OCI-LY3 (cell line): ENCODE measurements around the gene RNASE4.

ENCODE experiments used
- H2AFZ ChIP-seq: fragments of 200-600, 300-600 bp; shearing (Covaris generic); 2 replicates; pipeline ENCODE4 v1.6.0; 2014; ENCODE audit warnings: antibody characterized with exemption, low read depth, low read length
- H3K27ac ChIP-seq: fragments of 200-600, 300-600 bp; sonication (generic); 2 replicates; pipeline ENCODE4 v1.5.1; 2014; ENCODE audit warnings: mild to moderate bottlenecking, low read length, moderate library complexity, mixed read lengths
- H3K27me3 ChIP-seq: fragments of 200-600, 300-600 bp; sonication (generic); 2 replicates; pipeline ENCODE4 v1.6.1; 2014; ENCODE audit warnings: low read depth, low read length, mixed read lengths
- H3K36me3 ChIP-seq: fragments of 200-600, 300-600 bp; sonication (generic); replicated peaks from 2 replicates; pipeline ENCODE3; 2014; ENCODE audit warnings: low read depth, low read length, mixed read lengths
- H3K4me1 ChIP-seq: fragments of 300-600, 200-600 bp; sonication (generic); 2 replicates; pipeline ENCODE4 v1.6.1; 2014; ENCODE audit warnings: low read length, mixed read lengths
- H3K4me2 ChIP-seq: fragments of 200-600, 300-600 bp; sonication (generic); 2 replicates; pipeline ENCODE4 v1.6.1; 2014; ENCODE audit warnings: low read length, mixed read lengths
- H3K4me3 ChIP-seq: fragments of 300-600, 200-600 bp; sonication (generic); 2 replicates; pipeline ENCODE4 v1.5.1; 2014; ENCODE audit warnings: antibody characterized with exemption, mild to moderate bottlenecking, low read length, moderate library complexity
- H3K79me2 ChIP-seq: fragments of 300-600, 200-600 bp; shearing (Covaris generic); 2 replicates; pipeline ENCODE4 v1.6.1; 2014; ENCODE audit warnings: mild to moderate bottlenecking, low read length, mixed read lengths
- H3K9ac ChIP-seq: fragments of 300-600, 200-600 bp; shearing (Covaris generic); 2 replicates; pipeline ENCODE4 v1.6.0; 2014; ENCODE audit warnings: mild to moderate bottlenecking, low read length, moderate library complexity
- H3K9me3 ChIP-seq: fragments of 200-600, 300-600 bp; shearing (Covaris generic); 2 replicates; pipeline ENCODE4 v1.6.1; 2014; ENCODE audit warnings: low read length, mixed read lengths; ENCODE audit not compliant: insufficient read depth
- H4K20me1 ChIP-seq: fragments of 200-600, 300-600 bp; sonication (generic); 2 replicates; pipeline ENCODE4 v1.6.1; 2016; ENCODE audit warnings: low read length, mixed read lengths; ENCODE audit not compliant: insufficient read depth
- EZH2phosphoT487 ChIP-seq: fragments of 200-600 bp; shearing (Covaris generic); IDR thresholded peaks from 2 replicates; pipeline ENCODE4 v1.6.1; 2018; ENCODE audit warnings: antibody characterized with exemption, mixed run types, low read depth
- TF ChIP-seq, protein P1 (sequence below): fragments of 200-600, 300-600 bp; sonication (generic); IDR thresholded peaks from 2 replicates; pipeline ENCODE4 v1.5.1; 2014; ENCODE audit warnings: antibody characterized with exemption, low read length, low read depth

RNASE4 gene

GRCh38 chr14:20742132-20742531, 57.8 kb downstream of the RNASE4 start:
- Histone ChIP-seq H3K9ac (no peak overlapping the region), H4K20me1 (no peaks in the 10 kb centered on the region), H3K79me2 (no peaks in the 10 kb centered on the region), H3K4me2 (no peak overlapping the region), H3K27me3 (no peaks in the 10 kb centered on the region), H3K4me3 (no peak overlapping the region), H3K27ac (no peak overlapping the region), H3K9me3 (no peaks in the 10 kb centered on the region), H2AFZ (no peak overlapping the region), H3K4me1 (no peaks in the 10 kb centered on the region), H3K36me3 (no peaks in the 10 kb centered on the region)
- TF ChIP-seq, protein P1, sequence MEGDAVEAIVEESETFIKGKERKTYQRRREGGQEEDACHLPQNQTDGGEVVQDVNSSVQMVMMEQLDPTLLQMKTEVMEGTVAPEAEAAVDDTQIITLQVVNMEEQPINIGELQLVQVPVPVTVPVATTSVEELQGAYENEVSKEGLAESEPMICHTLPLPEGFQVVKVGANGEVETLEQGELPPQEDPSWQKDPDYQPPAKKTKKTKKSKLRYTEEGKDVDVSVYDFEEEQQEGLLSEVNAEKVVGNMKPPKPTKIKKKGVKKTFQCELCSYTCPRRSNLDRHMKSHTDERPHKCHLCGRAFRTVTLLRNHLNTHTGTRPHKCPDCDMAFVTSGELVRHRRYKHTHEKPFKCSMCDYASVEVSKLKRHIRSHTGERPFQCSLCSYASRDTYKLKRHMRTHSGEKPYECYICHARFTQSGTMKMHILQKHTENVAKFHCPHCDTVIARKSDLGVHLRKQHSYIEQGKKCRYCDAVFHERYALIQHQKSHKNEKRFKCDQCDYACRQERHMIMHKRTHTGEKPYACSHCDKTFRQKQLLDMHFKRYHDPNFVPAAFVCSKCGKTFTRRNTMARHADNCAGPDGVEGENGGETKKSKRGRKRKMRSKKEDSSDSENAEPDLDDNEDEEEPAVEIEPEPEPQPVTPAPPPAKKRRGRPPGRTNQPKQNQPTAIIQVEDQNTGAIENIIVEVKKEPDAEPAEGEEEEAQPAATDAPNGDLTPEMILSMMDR = no peak
- TF ChIP-seq EZH2phosphoT487 = no peak

GRCh38 chr14:20743556-20743955, 59.2 kb downstream of the RNASE4 start:
- Histone ChIP-seq H3K27me3 (no peaks in the 10 kb centered on the region), H3K4me2 (no peak overlapping the region), H4K20me1 (no peaks in the 10 kb centered on the region), H3K9me3 (no peaks in the 10 kb centered on the region), H2AFZ (no peak overlapping the region), H3K79me2 (no peaks in the 10 kb centered on the region), H3K27ac (no peak overlapping the region), H3K4me3 (no peak overlapping the region), H3K9ac (no peak overlapping the region), H3K4me1 (no peaks in the 10 kb centered on the region), H3K36me3 (no peaks in the 10 kb centered on the region)
- TF ChIP-seq, protein P1 = no peak
- no peak for TF ChIP-seq EZH2phosphoT487

GRCh38 chr14:20745571-20746358, 61.4 kb downstream of the RNASE4 start, which contains the start of gene EDDM3A:
Gene EDDM3A (plus strand): TSS chr14:20745887. CDS start chr14:20747581, 1,694 bp downstream.
- Histone ChIP-seq H3K27me3 (no peaks in the 10 kb centered on the region), H3K27ac (no peak within 1 kb of the TSS), H3K79me2 (no peaks in the 10 kb centered on the region), H3K36me3 (no peaks in the 10 kb centered on the region), H3K4me2 (no peak within 1 kb of the TSS), H3K9ac (no peak within 1 kb of the TSS), H3K9me3 (no peaks in the 10 kb centered on the region), H4K20me1 (no peaks in the 10 kb centered on the region), H2AFZ (no peak within 1 kb of the TSS), H3K4me3 (no peak within 1 kb of the TSS), H3K4me1 (no peaks in the 10 kb centered on the region)
- TF ChIP-seq, protein P1 = no peak
- no peak for TF ChIP-seq EZH2phosphoT487

DNA sequence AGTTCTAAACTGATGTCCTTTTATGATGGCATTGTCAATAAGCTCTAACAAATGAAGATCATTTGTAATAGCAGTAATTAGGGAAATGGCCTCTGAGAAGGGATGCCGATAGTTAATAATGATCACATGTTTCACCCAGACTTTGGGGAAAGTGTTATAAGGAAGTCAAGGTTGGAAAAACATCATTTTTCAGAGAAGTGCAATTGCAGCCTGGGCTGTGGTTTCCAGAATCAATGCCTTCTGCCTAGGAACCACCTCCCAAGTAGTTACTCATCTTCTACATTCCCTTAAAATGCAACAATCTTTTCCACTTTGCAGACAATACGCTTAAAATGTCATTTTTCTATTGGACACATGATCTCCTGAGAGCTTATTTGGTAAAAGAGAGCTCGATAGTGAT, 62.2 kb downstream of the RNASE4 start:
- Histone ChIP-seq H3K27me3 (no peaks in the 10 kb centered on the region), H3K36me3 (no peaks in the 10 kb centered on the region), H3K79me2 (no peaks in the 10 kb centered on the region), H3K9me3 (no peaks in the 10 kb centered on the region), H2AFZ (no peak overlapping the region), H3K4me2 (no peak overlapping the region), H3K4me1 (no peaks in the 10 kb centered on the region), H3K4me3 (no peak overlapping the region), H3K9ac (no peak overlapping the region), H3K27ac (no peak overlapping the region), H4K20me1 (no peaks in the 10 kb centered on the region)
- no peak for TF ChIP-seq EZH2phosphoT487
